Erythroblast (primary cell): ENCODE results near the gene GFAP.

Source experiments
- GATA1 ChIP-seq: IDR thresholded peaks from 2 replicates; pipeline ENCODE4 v1.6.1; 2011; ENCODE audit warnings: low read depth, mild to moderate bottlenecking, control low read depth, low read length, moderate library complexity
- POLR2A ChIP-seq: IDR thresholded peaks from 2 replicates; pipeline ENCODE4 v1.6.1; 2011; ENCODE audit warnings: mild to moderate bottlenecking, low read length

GRCh38 chr17:44933824-44934744, 18.8 kb upstream of the GFAP start:
- TF ChIP-seq POLR2A = no peak
- no peak for TF ChIP-seq GATA1
